K562 (cell line): ENCODE data around the gene ASCL2. TPM values are rescaled to one million over a fixed set of nuclear protein-coding genes. Genes with fewer than 3 reads are reported as not detected.

ENCODE experiments used
- ATAC-seq: fragments of 200-7000 bp; cut with Tn5 transposase; 3 replicates; pipeline ENCODE4 v1.9.1; 2020; ENCODE audit warnings: moderate library complexity
- BruUV-seq: library from RNA; stranded (reverse); fragments of 400-500 nt; replicated peaks from 2 replicates; lab custom pipeline; 2021; lab: Mats Ljungman, UMichigan
- CTCF ChIA-PET: fragments of 300-600 bp; formaldehyde crosslinking; extraction: SDS; loops from one replicate; lab custom pipeline; 2021; ENCODE audit warnings: low intra/inter-chr PET ratio; lab: Yijun Ruan, JAX
- POLR2A ChIA-PET: fragments of 300-600, 350-650 bp; sonication (Branson Sonifier 250); formaldehyde crosslinking; extraction: SDS; loops from one replicate; lab custom pipeline; 2021; ENCODE audit warnings: antibody characterized with exemption, inconsistent platforms; lab: Yijun Ruan, JAX
- DNase-seq, 4 experiments: peaks; one replicate each; pipeline versions ENCODE4 v3.0.0 to v3.0.0-alpha.2; 2011 to 2018; ENCODE audit warnings: low spot score in 3 of 4, mixed read lengths in 3 of 4; ENCODE audit errors: extremely low read depth in 1 of 4
- FAIRE-seq: peaks from 2 replicates; lab custom pipeline; 2011; peaks lifted over from hg19 to GRCh38; lab: Jason Lieb, UNC
- H2AFZ ChIP-seq: 2 replicates; pipeline ENCODE4 v1.6.0; 2011; ENCODE audit warnings: low read depth, low read length, control low read depth, inconsistent platforms
- H3K27ac ChIP-seq: fragments of 200-600 bp; 3 replicates; pipeline ENCODE4 v1.8.0; 2011; ENCODE audit warnings: low read depth, mild to moderate bottlenecking, control low read depth, inconsistent platforms, low read length, moderate library complexity, mixed read lengths; ENCODE audit errors: extremely low read depth
- H3K27me3 ChIP-seq, 2 experiments: fragments of 300-600 bp in 1 of 2; 2 replicates in 1 of 2; 3 replicates in 1 of 2; pipeline versions ENCODE4 v1.6.0 to v1.8.0; 2011; ENCODE audit warnings: inconsistent platforms in 2 of 2, low read length in 2 of 2, mild to moderate bottlenecking in 1 of 2, mixed read lengths in 1 of 2, moderate library complexity in 1 of 2; ENCODE audit not compliant: control insufficient read depth in 2 of 2, insufficient read depth in 2 of 2
- H3K36me3 ChIP-seq: fragments of 300-600 bp; 3 replicates; pipeline ENCODE4 v1.8.0; 2011; ENCODE audit warnings: mild to moderate bottlenecking, low read length, inconsistent platforms; ENCODE audit not compliant: control insufficient read depth, insufficient read depth
- H3K4me1 ChIP-seq, 2 experiments: fragments of 200-600 bp in 1 of 2; replicated peaks in 1 of 2; 2 replicates in 1 of 2; 3 replicates in 1 of 2; pipeline versions ENCODE4 v1.5.1 to v1.8.0; 2011; ENCODE audit warnings: inconsistent platforms in 2 of 2, low read length in 2 of 2, mild to moderate bottlenecking in 1 of 2, mixed read lengths in 1 of 2, moderate library complexity in 1 of 2; ENCODE audit not compliant: control insufficient read depth in 2 of 2, insufficient read depth in 2 of 2
- H3K4me2 ChIP-seq: 2 replicates; pipeline ENCODE4 v1.6.1; 2011; ENCODE audit warnings: low read length, control low read depth, inconsistent platforms, mixed read lengths; ENCODE audit not compliant: insufficient read depth
- H3K4me3 ChIP-seq: fragments of 200-600 bp; sonication (generic), shearing (Covaris generic); 2 replicates; pipeline ENCODE4 v1.5.1; 2016; ENCODE audit warnings: control low read depth, inconsistent platforms
- H3K79me2 ChIP-seq: fragments of 200-600 bp; 3 replicates; pipeline ENCODE4 v1.8.0; 2011; ENCODE audit warnings: low read length, inconsistent platforms; ENCODE audit not compliant: control insufficient read depth, insufficient read depth
- H3K9ac ChIP-seq, 2 experiments: 2 replicates each; pipeline versions ENCODE4 v1.6.0 to v1.6.1; 2011; ENCODE audit warnings: low read depth in 2 of 2, low read length in 2 of 2, control low read depth in 1 of 2, inconsistent platforms in 1 of 2, mild to moderate bottlenecking in 1 of 2, mixed read lengths in 1 of 2; ENCODE audit not compliant: insufficient read depth in 1 of 2
- H3K9me1 ChIP-seq: one replicate; pipeline ENCODE4 v1.6.0; 2011; ENCODE audit warnings: inconsistent platforms, mild to moderate bottlenecking, low read length, moderate library complexity; ENCODE audit not compliant: control insufficient read depth, insufficient read depth
- H3K9me3 ChIP-seq: replicated peaks from 2 replicates; pipeline ENCODE4 v1.5.1; 2011; ENCODE audit warnings: low read depth, low read length, inconsistent platforms; ENCODE audit not compliant: control insufficient read depth, insufficient read depth
- H4K20me1 ChIP-seq: replicated peaks from 2 replicates; pipeline ENCODE4 v1.6.1; 2011; ENCODE audit warnings: low read length, inconsistent platforms, mixed read lengths; ENCODE audit not compliant: control insufficient read depth, insufficient read depth
- CHD2 ChIP-seq: IDR thresholded peaks from 2 replicates; pipeline ENCODE4 v1.6.1; 2011; ENCODE audit warnings: low read depth, low read length
- EWSR1 ChIP-seq: fragments of 450-650 bp; IDR thresholded peaks from 2 replicates; pipeline ENCODE4 v1.6.1; 2018; ENCODE audit warnings: borderline replicate concordance, mild to moderate bottlenecking, low read depth, moderate library complexity; ENCODE audit not compliant: partially characterized antibody
- HNRNPK ChIP-seq: fragments of 200-400 bp; formaldehyde crosslinking; IDR thresholded peaks from one replicate; pipeline ENCODE4 v1.6.1; 2018; ENCODE audit warnings: mild to moderate bottlenecking, low read depth, low read length; ENCODE audit not compliant: poor library complexity, severe bottlenecking
- JUN ChIP-seq, 2 experiments: sonication (generic) in 1 of 2; formaldehyde crosslinking in 1 of 2; IDR thresholded peaks; 2 replicates each; pipeline versions ENCODE4 v1.6.1 to v1.8.0; 2012 to 2022; ENCODE audit warnings: borderline replicate concordance in 2 of 2, mild to moderate bottlenecking in 2 of 2, improper control_type of control experiment in 1 of 2, low read depth in 1 of 2, low read length in 1 of 2, missing genetic modification reagents in 1 of 2
- SP1 ChIP-seq: sonication (generic); formaldehyde crosslinking; IDR thresholded peaks from 2 replicates; pipeline ENCODE4 v1.8.1; 2022; ENCODE audit warnings: mild to moderate bottlenecking, missing genetic modification reagents
- THRAP3 ChIP-seq: fragments of 450-650 bp; IDR thresholded peaks from 2 replicates; pipeline ENCODE4 v1.6.1; 2016; ENCODE audit warnings: mild to moderate bottlenecking, inconsistent platforms, borderline replicate concordance
- WGBS: fragments of 100-300 bp; shearing (Covaris generic); methylation state at CpG from one replicate; pipeline ENCODE4 v1.1.6; 2016; ENCODE audit warnings: low coverage, mixed read lengths; ENCODE audit not compliant: insufficient coverage; ENCODE audit errors: missing lambda C conversion rate; 5-methylcytosine and 5-hydroxymethylcytosine counted together
- in situ Hi-C: fragments of 300-500 bp; cut with MboI; formaldehyde crosslinking; loops from 4 replicates; pipeline ENCODE4 v1.15.0; 2018; ENCODE audit warnings: inconsistent platforms, mixed read lengths
- intact Hi-C: fragments of 100-400 bp; cut with micrococcal nuclease; formaldehyde crosslinking; loops from 2 replicates; pipeline ENCODE4 v1.14.2; 2022
- polyA plus RNA-seq, 8 experiments: library from polyadenylated mRNA; depleted of rRNA in 4 of 8; stranded (reverse) in 5 of 8; unstranded in 3 of 8; fragments of >200 nt; fragmentation: Nextera tagmentation in 2 of 8; fragmentation: Illumina TruSeq in 1 of 8; extraction: Ambion mirVana in 2 of 8; extraction: Trizol in 1 of 8; gene quantifications; 2 replicates each; pipeline versions ENCODE4 v1.2.1 to v1.2.3, GENCODE V29; 2011 to 2014; ENCODE audit warnings: inconsistent platforms in 1 of 8, missing spikeins in 1 of 8
- total RNA-seq, 7 experiments: library from RNA; depleted of rRNA in 6 of 7; stranded (reverse); fragments of >200 nt in 6 of 7; fragmentation: Illumina TruSeq in 2 of 7; extraction: Trizol in 2 of 7; gene quantifications; 2 replicates each; pipeline versions ENCODE4 v1.2.1 to v1.2.3, GENCODE V29; 2011 to 2021; ENCODE audit warnings: low replicate concordance in 1 of 7
- TF ChIP-seq, protein P1 (sequence below): fragments of 450-650 bp; IDR thresholded peaks from 2 replicates; pipeline ENCODE4 v1.6.1; 2016

ASCL2 gene
- total and polyA plus RNA-seq, 9 of the 15 experiments (the other 6 are each of a cell fraction or from before 2014, with no cell fraction given), result 0.11 to 1.4 (median 0.36) TPM; not detected in 2

DNA sequence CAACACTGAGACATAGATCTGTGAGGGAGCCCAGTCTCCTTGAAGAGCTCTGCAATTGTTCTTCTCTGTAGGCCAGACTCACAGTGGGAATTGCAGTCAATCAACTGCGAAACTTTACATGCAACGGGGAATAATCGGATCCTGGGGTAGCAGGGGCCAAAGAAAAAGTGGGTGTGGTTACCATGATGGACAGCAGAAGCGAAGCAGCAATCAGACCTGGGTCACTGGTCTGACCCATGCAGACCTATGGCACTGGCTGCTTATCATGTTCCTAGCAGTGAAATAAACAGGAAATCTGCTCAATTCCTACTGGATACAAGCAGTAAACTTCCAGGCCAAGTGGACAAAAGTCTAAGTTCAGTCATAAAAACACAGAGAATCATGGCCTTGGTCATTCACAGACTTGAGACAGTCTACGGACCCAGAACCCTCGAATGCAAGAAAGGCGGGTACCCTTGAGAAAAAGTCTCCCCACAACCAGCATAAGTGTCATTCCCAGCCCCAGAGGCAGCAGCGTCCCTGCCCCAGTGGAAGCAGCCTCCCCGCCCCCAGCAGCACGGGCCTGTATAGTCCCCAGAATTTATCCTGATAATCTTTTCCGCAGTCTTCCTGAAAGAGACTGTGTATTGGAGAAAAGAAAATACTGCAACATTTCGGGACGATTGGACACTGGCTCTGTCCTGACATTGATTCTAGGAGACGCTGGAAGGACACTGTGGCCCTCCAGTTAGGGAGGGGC, 34.6 kb downstream of the ASCL2 start:
- no peak for TF ChIP-seq CHD2
- TF ChIP-seq, protein P1, sequence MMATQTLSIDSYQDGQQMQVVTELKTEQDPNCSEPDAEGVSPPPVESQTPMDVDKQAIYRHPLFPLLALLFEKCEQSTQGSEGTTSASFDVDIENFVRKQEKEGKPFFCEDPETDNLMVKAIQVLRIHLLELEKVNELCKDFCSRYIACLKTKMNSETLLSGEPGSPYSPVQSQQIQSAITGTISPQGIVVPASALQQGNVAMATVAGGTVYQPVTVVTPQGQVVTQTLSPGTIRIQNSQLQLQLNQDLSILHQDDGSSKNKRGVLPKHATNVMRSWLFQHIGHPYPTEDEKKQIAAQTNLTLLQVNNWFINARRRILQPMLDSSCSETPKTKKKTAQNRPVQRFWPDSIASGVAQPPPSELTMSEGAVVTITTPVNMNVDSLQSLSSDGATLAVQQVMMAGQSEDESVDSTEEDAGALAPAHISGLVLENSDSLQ, result peak; percentile 68
- TF ChIP-seq, all 486 proteins: peak for 1
- Histone ChIP-seq H3K27me3 (peaks cover 19 to 39% of the 10 kb centered on the region in 2 experiments), H3K27ac (no peak overlapping the region), H3K79me2 (no peaks in the 10 kb centered on the region), H3K4me1 (no peaks in the 10 kb centered on the region), H3K4me3 (no peak overlapping the region), H3K9me1 (no peaks in the 10 kb centered on the region), H3K36me3 (no peaks in the 10 kb centered on the region), H3K4me2 (no peak overlapping the region), H2AFZ (no peak overlapping the region), H3K9ac (no peak overlapping the region), H3K9me3 (no peaks in the 10 kb centered on the region), H4K20me1 (no peaks in the 10 kb centered on the region)
- POLR2A ChIA-PET, result no interaction called here
- 3% methylated on average over 13 of the region's 14 CpGs for WGBS
- ATAC-seq, result no peak
- BruUV-seq, result no TSS peak
- FAIRE-seq, result no peak
- in situ Hi-C loops (no loop called here), intact Hi-C loops (no loop called here)
- DNase-seq, result peak in 1 of 4 experiments; percentile 3
- CTCF ChIA-PET, result no interaction called here

DNA sequence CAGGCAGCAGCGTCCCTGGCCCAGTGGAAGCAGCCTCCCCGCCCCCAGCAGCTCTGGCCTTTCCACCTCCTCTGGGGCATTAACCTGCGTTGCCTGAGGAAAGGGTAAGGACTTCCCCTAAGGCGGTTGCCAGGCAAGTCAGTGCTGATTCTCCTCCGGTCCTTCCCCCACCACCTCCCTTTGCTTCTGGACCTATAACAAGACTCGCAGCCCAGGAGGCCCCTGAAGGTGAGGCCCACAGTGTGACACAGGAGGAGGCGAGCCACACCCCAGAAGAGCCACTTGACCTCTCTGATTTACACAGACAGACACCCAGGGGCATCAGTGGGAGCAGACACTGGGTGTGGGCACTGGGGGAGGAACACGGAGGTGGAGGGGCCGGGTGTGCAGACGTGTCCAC, 35.4 kb downstream of the ASCL2 start:
- ATAC-seq, result no peak
- H2AFZ ChIP-seq, result no peak overlapping the region
- no peak overlapping the region for H3K9ac ChIP-seq
- 6% methylated on average over 7 of the region's 10 CpGs for WGBS
- ChIA-PET CTCF (no interaction called here), POLR2A (no interaction called here)
- H3K9me3 ChIP-seq, result no peaks in the 10 kb centered on the region
- in situ Hi-C loops (no loop called here), intact Hi-C loops (no loop called here)
- DNase-seq, result peak in 1 of 4 experiments; percentile 3
- no peaks in the 10 kb centered on the region for H3K79me2 ChIP-seq
- no TSS peak for BruUV-seq
- no peaks in the 10 kb centered on the region for H3K36me3 ChIP-seq
- no peaks in the 10 kb centered on the region for H3K9me1 ChIP-seq
- H3K4me1 ChIP-seq, result no peaks in the 10 kb centered on the region
- H3K4me3 ChIP-seq, result no peak overlapping the region
- peaks cover 19 to 39% of the 10 kb centered on the region in 2 experiments for H3K27me3 ChIP-seq
- H3K4me2 ChIP-seq, result no peak overlapping the region
- H4K20me1 ChIP-seq, result no peaks in the 10 kb centered on the region
- no peak for FAIRE-seq
- H3K27ac ChIP-seq, result no peak overlapping the region
- TF ChIP-seq EWSR1 (no peak), SP1 (no peak), THRAP3 (no peak), JUN (IDR thresholded peaks at IDR 0.05; ENCODE audit: borderline replicate concordance, low read depth, low read length) (no peak), JUN (CRISPR knock-in tag; IDR thresholded peaks at IDR 0.05; ENCODE audit: borderline replicate concordance) (no peak), HNRNPK (no peak)
